HepG2 (cell line): ENCODE measurements around the gene SCARB2. TPM values are rescaled to one million over a fixed set of nuclear protein-coding genes. Genes with fewer than 3 reads are reported as not detected.

Experiments
- ARNT2 ChIP-seq: sonication (generic); formaldehyde crosslinking; IDR thresholded peaks from 2 replicates; pipeline ENCODE4 v1.8.0; 2022; ENCODE audit warnings: mild to moderate bottlenecking, low read depth, missing genetic modification reagents, moderate library complexity
- JUNB ChIP-seq: sonication (generic); formaldehyde crosslinking; IDR thresholded peaks from 2 replicates; pipeline ENCODE4 v1.8.0; 2022; ENCODE audit warnings: missing genetic modification reagents, mild to moderate bottlenecking, borderline replicate concordance
- NR2F6 ChIP-seq, 2 experiments: IDR thresholded peaks; 2 replicates each; pipeline ENCODE4 v1.6.1; 2016; ENCODE audit warnings: antibody characterized with exemption in 1 of 2, mild to moderate bottlenecking in 1 of 2
- PHF21A ChIP-seq: sonication (generic); formaldehyde crosslinking; IDR thresholded peaks from 2 replicates; pipeline ENCODE4 v1.5.0; 2020; ENCODE audit warnings: mild to moderate bottlenecking, missing genetic modification reagents
- RAD21 ChIP-seq: fragments of 450-650 bp; formaldehyde crosslinking; IDR thresholded peaks from 2 replicates; pipeline ENCODE4 v1.5.0; 2020; ENCODE audit warnings: mild to moderate bottlenecking
- SRSF1 ChIP-seq: fragments of 200-400 bp; formaldehyde crosslinking; optimal IDR thresholded peaks from 2 replicates; pipeline ENCODE3; 2017; ENCODE audit warnings: mild to moderate bottlenecking, low read depth, low read length, moderate library complexity
- TBP ChIP-seq: sonication (generic); formaldehyde crosslinking; IDR thresholded peaks from 2 replicates; pipeline ENCODE4 v1.5.0; 2020; ENCODE audit warnings: missing genetic modification reagents
- ZNF160 ChIP-seq: sonication (generic); formaldehyde crosslinking; IDR thresholded peaks from 2 replicates; pipeline ENCODE4 v1.8.0; 2022; ENCODE audit warnings: mild to moderate bottlenecking, inconsistent platforms, missing genetic modification reagents
- ZNF34 ChIP-seq: sonication (generic); formaldehyde crosslinking; IDR thresholded peaks from 2 replicates; pipeline ENCODE4 v1.4.0; 2020; ENCODE audit warnings: mild to moderate bottlenecking, missing genetic modification reagents, borderline replicate concordance
- ZNF430 ChIP-seq: sonication (generic); formaldehyde crosslinking; IDR thresholded peaks from 2 replicates; pipeline ENCODE4 v1.9.0; 2021; ENCODE audit warnings: mild to moderate bottlenecking, missing genetic modification reagents
- ZNF615 ChIP-seq: sonication (generic); formaldehyde crosslinking; IDR thresholded peaks from 2 replicates; pipeline ENCODE4 v1.5.0; 2020; ENCODE audit warnings: mild to moderate bottlenecking, missing genetic modification reagents, borderline replicate concordance
- ZSCAN22 ChIP-seq: sonication (generic); formaldehyde crosslinking; IDR thresholded peaks from 2 replicates; pipeline ENCODE4 v1.4.0; 2020; ENCODE audit warnings: mild to moderate bottlenecking, missing genetic modification reagents
- polyA plus RNA-seq, 8 experiments: library from polyadenylated mRNA; depleted of rRNA in 3 of 8; stranded (reverse) in 7 of 8; unstranded in 1 of 8; fragments of >200 nt; fragmentation: Illumina TruSeq in 4 of 8; extraction: Trizol in 4 of 8; gene quantifications; 2 replicates each; pipeline versions ENCODE4 v1.2.1 to v1.2.3, GENCODE V29; 2011 to 2016; ENCODE audit warnings: low read depth in 4 of 8, missing spikeins in 1 of 8, mixed read lengths in 1 of 8; ENCODE audit not compliant: insufficient read depth in 1 of 8
- total RNA-seq, 5 experiments: library from RNA; depleted of rRNA; stranded (reverse); fragments of >200 nt; fragmentation: Illumina TruSeq; extraction: Trizol; gene quantifications; 2 replicates each; pipeline ENCODE4 v1.2.3, GENCODE V29; 2016; ENCODE audit warnings: low read depth in 1 of 5
- TF ChIP-seq, protein P1 (sequence below): IDR thresholded peaks from 2 replicates; pipeline ENCODE4 v1.6.1; 2018; ENCODE audit warnings: missing genetic modification reagents, mild to moderate bottlenecking, missing compliant biosample characterization
- TF ChIP-seq, protein P2 (sequence below): sonication (generic); formaldehyde crosslinking; IDR thresholded peaks from 2 replicates; pipeline ENCODE4 v1.8.0; 2022; ENCODE audit warnings: mild to moderate bottlenecking, missing genetic modification reagents
- TF ChIP-seq, protein P3 (sequence below): sonication (generic); formaldehyde crosslinking; IDR thresholded peaks from 2 replicates; pipeline ENCODE4 v1.5.0; 2020; ENCODE audit warnings: mild to moderate bottlenecking, missing genetic modification reagents
- TF ChIP-seq, protein P4 (sequence below): sonication (generic); formaldehyde crosslinking; IDR thresholded peaks from 2 replicates; pipeline ENCODE4 v1.4.0; 2020; ENCODE audit warnings: missing genetic modification reagents
- TF ChIP-seq, protein P5 (sequence below): sonication (generic); formaldehyde crosslinking; IDR thresholded peaks from 2 replicates; pipeline ENCODE4 v1.4.0; 2020; ENCODE audit warnings: missing genetic modification reagents

The SCARB2 gene
- total and polyA plus RNA-seq, 2 of the 13 experiments (the other 11 are each of a cell fraction or from before 2014, with no cell fraction given) = 40.6 to 43.4 TPM

DNA sequence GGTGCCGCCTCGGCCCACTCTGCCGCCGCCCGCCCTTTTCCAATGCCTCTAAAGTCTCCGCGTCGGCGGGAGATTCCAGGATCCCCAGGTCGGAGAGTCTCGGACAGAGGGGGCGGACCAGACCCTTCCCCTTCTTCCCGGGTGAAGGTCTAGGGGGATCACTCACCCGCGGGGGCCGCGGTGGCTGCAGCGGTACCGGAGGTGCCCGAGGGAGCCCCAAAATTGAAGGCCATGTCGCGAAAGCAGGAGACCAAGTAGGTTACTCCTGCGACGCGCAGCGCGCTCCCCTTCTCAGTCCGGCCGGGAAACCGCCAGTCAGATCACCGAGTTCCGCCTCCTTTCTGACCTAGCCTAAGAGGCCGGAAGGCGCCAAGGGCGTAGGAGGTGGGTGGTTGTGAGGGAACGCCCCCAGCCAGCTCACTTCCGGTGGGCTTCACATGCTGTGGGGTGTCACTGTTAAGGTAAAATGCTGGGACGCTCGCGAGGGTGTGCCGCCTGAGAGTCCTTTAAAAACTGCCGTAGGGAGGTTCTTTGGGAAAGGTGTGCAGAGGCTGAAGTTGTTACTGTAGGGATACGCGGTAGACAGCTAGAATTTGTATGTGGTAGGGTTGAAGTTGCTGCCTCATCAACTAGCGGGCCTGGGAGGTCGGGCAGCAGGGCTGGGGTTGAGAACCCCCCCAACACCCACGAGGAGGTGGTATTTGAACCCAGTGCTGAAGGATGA lies 65.3 kb downstream of the SCARB2 start, which contains the start of gene NUP54 (continued):
- TF ChIP-seq, protein P1, sequence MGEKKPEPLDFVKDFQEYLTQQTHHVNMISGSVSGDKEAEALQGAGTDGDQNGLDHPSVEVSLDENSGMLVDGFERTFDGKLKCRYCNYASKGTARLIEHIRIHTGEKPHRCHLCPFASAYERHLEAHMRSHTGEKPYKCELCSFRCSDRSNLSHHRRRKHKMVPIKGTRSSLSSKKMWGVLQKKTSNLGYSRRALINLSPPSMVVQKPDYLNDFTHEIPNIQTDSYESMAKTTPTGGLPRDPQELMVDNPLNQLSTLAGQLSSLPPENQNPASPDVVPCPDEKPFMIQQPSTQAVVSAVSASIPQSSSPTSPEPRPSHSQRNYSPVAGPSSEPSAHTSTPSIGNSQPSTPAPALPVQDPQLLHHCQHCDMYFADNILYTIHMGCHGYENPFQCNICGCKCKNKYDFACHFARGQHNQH = peak; percentile 95
- TF ChIP-seq RAD21 (CRISPR knock-in tag) (0 out of 2 replicates have a peak, but pooled peaks have one; percentile 10), PHF21A (CRISPR knock-in tag) (peak; percentile 91), ARNT2 (CRISPR knock-in tag) (peak; percentile 94), ZNF615 (CRISPR knock-in tag) (peak; percentile 56; the same call in 1 of the 2 replicates), TBP (CRISPR knock-in tag) (no peak), ZNF430 (peak; percentile 88; the same call in 1 of the 2 replicates), SRSF1 (peak; percentile 81), ZSCAN22 (CRISPR knock-in tag) (no peak), JUNB (CRISPR knock-in tag) (no peak), ZNF160 (CRISPR knock-in tag) (peak; percentile 95), ZNF34 (peak; percentile 90; the same call in 1 of the 2 replicates), NR2F6 (IDR thresholded peaks at IDR 0.05) (0 out of 2 replicates have a peak, but pooled peaks have one; percentile 10), NR2F6 (CRISPR knock-in tag; IDR thresholded peaks at IDR 0.05) (no peak)
- TF ChIP-seq, protein P2, sequence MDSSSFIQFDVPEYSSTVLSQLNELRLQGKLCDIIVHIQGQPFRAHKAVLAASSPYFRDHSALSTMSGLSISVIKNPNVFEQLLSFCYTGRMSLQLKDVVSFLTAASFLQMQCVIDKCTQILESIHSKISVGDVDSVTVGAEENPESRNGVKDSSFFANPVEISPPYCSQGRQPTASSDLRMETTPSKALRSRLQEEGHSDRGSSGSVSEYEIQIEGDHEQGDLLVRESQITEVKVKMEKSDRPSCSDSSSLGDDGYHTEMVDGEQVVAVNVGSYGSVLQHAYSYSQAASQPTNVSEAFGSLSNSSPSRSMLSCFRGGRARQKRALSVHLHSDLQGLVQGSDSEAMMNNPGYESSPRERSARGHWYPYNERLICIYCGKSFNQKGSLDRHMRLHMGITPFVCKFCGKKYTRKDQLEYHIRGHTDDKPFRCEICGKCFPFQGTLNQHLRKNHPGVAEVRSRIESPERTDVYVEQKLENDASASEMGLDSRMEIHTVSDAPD (CRISPR knock-in tag) = peak; percentile 88
- TF ChIP-seq, protein P3, sequence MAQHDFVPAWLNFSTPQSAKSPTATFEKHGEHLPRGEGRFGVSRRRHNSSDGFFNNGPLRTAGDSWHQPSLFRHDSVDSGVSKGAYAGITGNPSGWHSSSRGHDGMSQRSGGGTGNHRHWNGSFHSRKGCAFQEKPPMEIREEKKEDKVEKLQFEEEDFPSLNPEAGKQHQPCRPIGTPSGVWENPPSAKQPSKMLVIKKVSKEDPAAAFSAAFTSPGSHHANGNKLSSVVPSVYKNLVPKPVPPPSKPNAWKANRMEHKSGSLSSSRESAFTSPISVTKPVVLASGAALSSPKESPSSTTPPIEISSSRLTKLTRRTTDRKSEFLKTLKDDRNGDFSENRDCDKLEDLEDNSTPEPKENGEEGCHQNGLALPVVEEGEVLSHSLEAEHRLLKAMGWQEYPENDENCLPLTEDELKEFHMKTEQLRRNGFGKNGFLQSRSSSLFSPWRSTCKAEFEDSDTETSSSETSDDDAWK (CRISPR knock-in tag) = no peak
- TF ChIP-seq, protein P4, sequence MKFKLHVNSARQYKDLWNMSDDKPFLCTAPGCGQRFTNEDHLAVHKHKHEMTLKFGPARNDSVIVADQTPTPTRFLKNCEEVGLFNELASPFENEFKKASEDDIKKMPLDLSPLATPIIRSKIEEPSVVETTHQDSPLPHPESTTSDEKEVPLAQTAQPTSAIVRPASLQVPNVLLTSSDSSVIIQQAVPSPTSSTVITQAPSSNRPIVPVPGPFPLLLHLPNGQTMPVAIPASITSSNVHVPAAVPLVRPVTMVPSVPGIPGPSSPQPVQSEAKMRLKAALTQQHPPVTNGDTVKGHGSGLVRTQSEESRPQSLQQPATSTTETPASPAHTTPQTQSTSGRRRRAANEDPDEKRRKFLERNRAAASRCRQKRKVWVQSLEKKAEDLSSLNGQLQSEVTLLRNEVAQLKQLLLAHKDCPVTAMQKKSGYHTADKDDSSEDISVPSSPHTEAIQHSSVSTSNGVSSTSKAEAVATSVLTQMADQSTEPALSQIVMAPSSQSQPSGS = peak; percentile 95
- TF ChIP-seq, protein P5, sequence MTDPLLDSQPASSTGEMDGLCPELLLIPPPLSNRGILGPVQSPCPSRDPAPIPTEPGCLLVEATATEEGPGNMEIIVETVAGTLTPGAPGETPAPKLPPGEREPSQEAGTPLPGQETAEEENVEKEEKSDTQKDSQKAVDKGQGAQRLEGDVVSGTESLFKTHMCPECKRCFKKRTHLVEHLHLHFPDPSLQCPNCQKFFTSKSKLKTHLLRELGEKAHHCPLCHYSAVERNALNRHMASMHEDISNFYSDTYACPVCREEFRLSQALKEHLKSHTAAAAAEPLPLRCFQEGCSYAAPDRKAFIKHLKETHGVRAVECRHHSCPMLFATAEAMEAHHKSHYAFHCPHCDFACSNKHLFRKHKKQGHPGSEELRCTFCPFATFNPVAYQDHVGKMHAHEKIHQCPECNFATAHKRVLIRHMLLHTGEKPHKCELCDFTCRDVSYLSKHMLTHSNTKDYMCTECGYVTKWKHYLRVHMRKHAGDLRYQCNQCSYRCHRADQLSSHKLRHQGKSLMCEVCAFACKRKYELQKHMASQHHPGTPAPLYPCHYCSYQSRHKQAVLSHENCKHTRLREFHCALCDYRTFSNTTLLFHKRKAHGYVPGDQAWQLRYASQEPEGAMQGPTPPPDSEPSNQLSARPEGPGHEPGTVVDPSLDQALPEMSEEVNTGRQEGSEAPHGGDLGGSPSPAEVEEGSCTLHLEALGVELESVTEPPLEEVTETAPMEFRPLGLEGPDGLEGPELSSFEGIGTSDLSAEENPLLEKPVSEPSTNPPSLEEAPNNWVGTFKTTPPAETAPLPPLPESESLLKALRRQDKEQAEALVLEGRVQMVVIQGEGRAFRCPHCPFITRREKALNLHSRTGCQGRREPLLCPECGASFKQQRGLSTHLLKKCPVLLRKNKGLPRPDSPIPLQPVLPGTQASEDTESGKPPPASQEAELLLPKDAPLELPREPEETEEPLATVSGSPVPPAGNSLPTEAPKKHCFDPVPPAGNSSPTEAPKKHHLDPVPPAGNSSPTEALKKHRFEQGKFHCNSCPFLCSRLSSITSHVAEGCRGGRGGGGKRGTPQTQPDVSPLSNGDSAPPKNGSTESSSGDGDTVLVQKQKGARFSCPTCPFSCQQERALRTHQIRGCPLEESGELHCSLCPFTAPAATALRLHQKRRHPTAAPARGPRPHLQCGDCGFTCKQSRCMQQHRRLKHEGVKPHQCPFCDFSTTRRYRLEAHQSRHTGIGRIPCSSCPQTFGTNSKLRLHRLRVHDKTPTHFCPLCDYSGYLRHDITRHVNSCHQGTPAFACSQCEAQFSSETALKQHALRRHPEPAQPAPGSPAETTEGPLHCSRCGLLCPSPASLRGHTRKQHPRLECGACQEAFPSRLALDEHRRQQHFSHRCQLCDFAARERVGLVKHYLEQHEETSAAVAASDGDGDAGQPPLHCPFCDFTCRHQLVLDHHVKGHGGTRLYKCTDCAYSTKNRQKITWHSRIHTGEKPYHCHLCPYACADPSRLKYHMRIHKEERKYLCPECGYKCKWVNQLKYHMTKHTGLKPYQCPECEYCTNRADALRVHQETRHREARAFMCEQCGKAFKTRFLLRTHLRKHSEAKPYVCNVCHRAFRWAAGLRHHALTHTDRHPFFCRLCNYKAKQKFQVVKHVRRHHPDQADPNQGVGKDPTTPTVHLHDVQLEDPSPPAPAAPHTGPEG = peak; percentile 81; the same call in 1 of the 2 replicates
